TTC549 (cell line): ENCODE results near the gene PAM16.

Source experiments
- FAIRE-seq: peaks from 2 replicates; lab custom pipeline; 2012; peaks lifted over from hg19 to GRCh38; lab: Jason Lieb, UNC

The PAM16 gene

GRCh38 chr16:4319454-4320421 lies 31.4 kb downstream of the PAM16 start:
- FAIRE-seq = no peak

- FAIRE-seq = no peak
These were observed 32.2 kb downstream of the PAM16 start for GRCh38 chr16:4318967-4319366.

GRCh38 chr16:4318451-4318910 lies 32.6 kb downstream of the PAM16 start:
- FAIRE-seq = no peak

GRCh38 chr16:4317532-4318450 lies 33.3 kb downstream of the PAM16 start:
- FAIRE-seq = no peak

- FAIRE-seq = no peak
These were observed 34.1 kb downstream of the PAM16 start for GRCh38 chr16:4316864-4317531.

- no peak for FAIRE-seq
These were observed 34.8 kb downstream of the PAM16 start for GRCh38 chr16:4316108-4316863.

GRCh38 chr16:4315186-4316107 lies 35.7 kb downstream of the PAM16 start, which contains the start of gene GLIS2:
Gene GLIS2, plus strand, starts transcription at chr16:4316067. Its CDS starts 16,214 bp downstream, at chr16:4332281.
- FAIRE-seq = no peak

- FAIRE-seq = no peak
These were observed 36.5 kb downstream of the PAM16 start for GRCh38 chr16:4314532-4315185.

GRCh38 chr16:4313563-4314531 lies 37.3 kb downstream of the PAM16 start:
- FAIRE-seq = no peak

- FAIRE-seq = no peak
These were observed 41.3 kb downstream of the PAM16 start for GRCh38 chr16:4309833-4310266.

GRCh38 chr16:4309102-4309832 lies 41.9 kb downstream of the PAM16 start:
- FAIRE-seq = no peak

- no peak for FAIRE-seq
These were observed 43.7 kb downstream of the PAM16 start for GRCh38 chr16:4307215-4308037.

GRCh38 chr16:4306470-4307214 lies 44.5 kb downstream of the PAM16 start:
- no peak for FAIRE-seq

- no peak for FAIRE-seq
These were observed 47.1 kb downstream of the PAM16 start for GRCh38 chr16:4303973-4304372.

GRCh38 chr16:4301968-4302367 lies 49.2 kb downstream of the PAM16 start:
- FAIRE-seq = no peak

- FAIRE-seq = no peak
These were observed 49.9 kb downstream of the PAM16 start for GRCh38 chr16:4301177-4301576.
